Right lobe of liver (tissue), 4 donors: ENCODE data around the gene TRIM31.

Source experiments
- POLR2A ChIP-seq: fragments of 450-650 bp; IDR thresholded peaks from one replicate; pipeline ENCODE4 v1.6.1; 2017; ENCODE audit warnings: antibody characterized with exemption, mild to moderate bottlenecking
- TF ChIP-seq, protein P1 (sequence below), 4 donors: fragments of 200-600 bp in 3 of 4; fragments of 450-650 bp in 1 of 4; IDR thresholded peaks; one replicate each; pipeline versions ENCODE4 v1.5.1 to v1.8.0; 2016 to 2022; ENCODE audit warnings: antibody characterized with exemption in 4 of 4, mild to moderate bottlenecking in 2 of 4
- donor health status: DM: no; HTN: no; CAD: no.
- donor health status: DM: no; HTN: no; CAD: no.
- donor health status: DM: no; HTN: yes; CAD: no.

DNA sequence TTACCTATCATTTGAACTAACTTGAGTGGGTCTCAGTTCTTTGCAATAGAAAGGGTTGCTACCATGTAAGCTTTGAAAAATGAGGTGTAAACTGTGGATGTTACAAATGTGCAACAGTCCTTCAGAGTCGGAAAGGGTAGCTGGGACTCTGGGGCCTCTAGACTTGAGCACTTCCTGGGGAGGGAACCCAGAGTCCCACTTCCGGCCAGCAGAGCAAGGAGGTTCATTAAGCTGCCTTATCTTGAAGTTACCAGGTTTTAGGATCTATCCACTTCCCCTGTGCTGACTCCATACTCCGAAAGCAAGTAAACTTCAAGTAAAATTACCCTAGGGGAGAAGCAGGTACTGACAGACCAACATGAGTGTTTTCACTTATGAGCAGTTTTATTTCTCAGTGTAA lies 38.7 kb upstream of the TRIM31 start:
- TF ChIP-seq, protein P1, sequence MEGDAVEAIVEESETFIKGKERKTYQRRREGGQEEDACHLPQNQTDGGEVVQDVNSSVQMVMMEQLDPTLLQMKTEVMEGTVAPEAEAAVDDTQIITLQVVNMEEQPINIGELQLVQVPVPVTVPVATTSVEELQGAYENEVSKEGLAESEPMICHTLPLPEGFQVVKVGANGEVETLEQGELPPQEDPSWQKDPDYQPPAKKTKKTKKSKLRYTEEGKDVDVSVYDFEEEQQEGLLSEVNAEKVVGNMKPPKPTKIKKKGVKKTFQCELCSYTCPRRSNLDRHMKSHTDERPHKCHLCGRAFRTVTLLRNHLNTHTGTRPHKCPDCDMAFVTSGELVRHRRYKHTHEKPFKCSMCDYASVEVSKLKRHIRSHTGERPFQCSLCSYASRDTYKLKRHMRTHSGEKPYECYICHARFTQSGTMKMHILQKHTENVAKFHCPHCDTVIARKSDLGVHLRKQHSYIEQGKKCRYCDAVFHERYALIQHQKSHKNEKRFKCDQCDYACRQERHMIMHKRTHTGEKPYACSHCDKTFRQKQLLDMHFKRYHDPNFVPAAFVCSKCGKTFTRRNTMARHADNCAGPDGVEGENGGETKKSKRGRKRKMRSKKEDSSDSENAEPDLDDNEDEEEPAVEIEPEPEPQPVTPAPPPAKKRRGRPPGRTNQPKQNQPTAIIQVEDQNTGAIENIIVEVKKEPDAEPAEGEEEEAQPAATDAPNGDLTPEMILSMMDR (IDR thresholded peaks at IDR 0.05): no peak
- no peak for TF ChIP-seq POLR2A
